Prostate gland (tissue), 2 donors: ENCODE measurements around the gene PA2G4.

Experiments
- CTCF ChIP-seq, 4 experiments: fragments of 200-600 bp in 2 of 4; fragments of 450-650 bp in 2 of 4; sonication (generic) in 2 of 4; IDR thresholded peaks; 1 replicate in 3 of 4; 2 replicates in 1 of 4; pipeline ENCODE4 v1.5.1; 2016 to 2019; ENCODE audit warnings: antibody characterized with exemption in 4 of 4, mild to moderate bottlenecking in 2 of 4, moderate library complexity in 2 of 4
- POLR2A ChIP-seq: fragments of 450-650 bp; IDR thresholded peaks from one replicate; pipeline ENCODE4 v1.6.1; 2016; ENCODE audit warnings: antibody characterized with exemption, mild to moderate bottlenecking
- POLR2AphosphoS5 ChIP-seq: sonication (generic); formaldehyde crosslinking; IDR thresholded peaks from one replicate; pipeline ENCODE4 v1.6.1; 2017; ENCODE audit warnings: antibody characterized with exemption

- TF ChIP-seq CTCF (IDR thresholded peaks at IDR 0.05) (peak; percentile 45 to 79 (median 62)), POLR2A (peak; percentile 59), POLR2AphosphoS5 (peak; percentile 47)
Observed at GRCh38 chr12:56157201-56158028, 53.1 kb downstream of the PA2G4 start.
